Measurements from ENCODE around the gene SLFN14.

The SLFN14 gene

GRCh38 chr17:35596530-35597233, 36.1 kb upstream of the SLFN14 start:
- Histone ChIP-seq H3K4me3 (ENCODE audit: low read length, poor library complexity, severe bottlenecking) (no peak overlapping the region), H3K4me1 (ENCODE audit: insufficient read depth, low read length, poor library complexity, severe bottlenecking) (peaks cover 9% of the 10 kb centered on the region), H4K20me1 (ENCODE audit: insufficient read depth, low read length, poor library complexity, severe bottlenecking) (peaks cover 21% of the 10 kb centered on the region), H3K79me2 (ENCODE audit: insufficient read depth, low read length) (peaks cover 34% of the 10 kb centered on the region; the same call in 1 of the 2 replicates), H3F3A (ENCODE audit: low read depth) (no peaks in the 10 kb centered on the region), H3K27me3 (ENCODE audit: insufficient read depth, low read length, poor library complexity, severe bottlenecking) (no peaks in the 10 kb centered on the region), H3K4me2 (ENCODE audit: low read depth, low read length, poor library complexity, severe bottlenecking) (no peak overlapping the region), H3K36me3 (ENCODE audit: insufficient read depth, low read length) (peaks cover 71% of the 10 kb centered on the region), H2AFZ (ENCODE audit: low read length) (no peak overlapping the region), H3K9me3 (ENCODE audit: insufficient read depth, low read depth, low read length) (no peaks in the 10 kb centered on the region), H3K9ac (ENCODE audit: low read depth, low read length, poor library complexity, severe bottlenecking) (no peak overlapping the region), H3K9me2 (replicated peaks; ENCODE audit: low read depth, low read length) (no peaks in the 10 kb centered on the region)
- TF ChIP-seq EZH2phosphoT487 (IDR thresholded peaks at IDR 0.05; ENCODE audit: borderline replicate concordance), result no peak
- no peak for TF ChIP-seq CTCF (conservative IDR thresholded peaks at IDR 0.05; ENCODE audit: low read length)

GRCh38 chr17:35596072-35596471, 35.5 kb upstream of the SLFN14 start:
- H3K4me2 ChIP-seq (ENCODE audit: low read depth, low read length, poor library complexity, severe bottlenecking), result no peak overlapping the region
- no peak overlapping the region for H2AFZ ChIP-seq (ENCODE audit: low read length)
- H3F3A ChIP-seq (ENCODE audit: low read depth), result no peaks in the 10 kb centered on the region
- no peak for TF ChIP-seq EZH2phosphoT487 (IDR thresholded peaks at IDR 0.05; ENCODE audit: borderline replicate concordance)
- TF ChIP-seq CTCF (conservative IDR thresholded peaks at IDR 0.05; ENCODE audit: low read length), result no peak
- H3K9me2 ChIP-seq (replicated peaks; ENCODE audit: low read depth, low read length), result no peaks in the 10 kb centered on the region
- no peak overlapping the region for H3K9ac ChIP-seq (ENCODE audit: low read depth, low read length, poor library complexity, severe bottlenecking)
- H3K27me3 ChIP-seq (ENCODE audit: insufficient read depth, low read length, poor library complexity, severe bottlenecking), result no peaks in the 10 kb centered on the region
- no peaks in the 10 kb centered on the region for H3K9me3 ChIP-seq (ENCODE audit: insufficient read depth, low read depth, low read length)
- H3K36me3 ChIP-seq (ENCODE audit: insufficient read depth, low read length), result peaks cover 65% of the 10 kb centered on the region
- peaks cover 11% of the 10 kb centered on the region for H3K4me1 ChIP-seq (ENCODE audit: insufficient read depth, low read length, poor library complexity, severe bottlenecking)
- H4K20me1 ChIP-seq (ENCODE audit: insufficient read depth, low read length, poor library complexity, severe bottlenecking), result peaks cover 27% of the 10 kb centered on the region
- peaks cover 40% of the 10 kb centered on the region; the same call in 1 of the 2 replicates for H3K79me2 ChIP-seq (ENCODE audit: insufficient read depth, low read length)
- H3K4me3 ChIP-seq (ENCODE audit: low read length, poor library complexity, severe bottlenecking), result no peak overlapping the region

- Histone ChIP-seq H3K9me2 (replicated peaks; ENCODE audit: low read depth, low read length) (no peaks in the 10 kb centered on the region), H3K9ac (ENCODE audit: low read depth, low read length, poor library complexity, severe bottlenecking) (peak overlapping the region; percentile 86), H3F3A (ENCODE audit: low read depth) (no peaks in the 10 kb centered on the region), H4K20me1 (ENCODE audit: insufficient read depth, low read length, poor library complexity, severe bottlenecking) (peaks cover 34% of the 10 kb centered on the region), H3K4me2 (ENCODE audit: low read depth, low read length, poor library complexity, severe bottlenecking) (peak overlapping the region; percentile 69), H3K9me3 (ENCODE audit: insufficient read depth, low read depth, low read length) (no peaks in the 10 kb centered on the region), H3K4me1 (ENCODE audit: insufficient read depth, low read length, poor library complexity, severe bottlenecking) (peaks cover 33% of the 10 kb centered on the region), H3K79me2 (ENCODE audit: insufficient read depth, low read length) (peaks cover 58% of the 10 kb centered on the region), H3K27me3 (ENCODE audit: insufficient read depth, low read length, poor library complexity, severe bottlenecking) (peaks cover 5% of the 10 kb centered on the region), H3K4me3 (ENCODE audit: low read length, poor library complexity, severe bottlenecking) (peak overlapping the region; percentile 94), H2AFZ (ENCODE audit: low read length) (no peak overlapping the region), H3K36me3 (ENCODE audit: insufficient read depth, low read length) (no peaks in the 10 kb centered on the region)
- TF ChIP-seq EZH2phosphoT487 (IDR thresholded peaks at IDR 0.05; ENCODE audit: borderline replicate concordance) (no peak), CTCF (conservative IDR thresholded peaks at IDR 0.05; ENCODE audit: low read length) (no peak)
These were observed 27.7 kb upstream of the SLFN14 start for GRCh38 chr17:35588196-35588920.

Data from Loucy (cell line).